ENCODE results near the gene ANKS6. TPM values are rescaled to one million over a fixed set of nuclear protein-coding genes. Genes with fewer than 3 reads are reported as not detected.

Gene ANKS6
- total and polyA plus RNA-seq, 9 of the 15 experiments (the other 6 are each of a cell fraction or from before 2014, with no cell fraction given): 9.9 to 74.5 (median 36.9) TPM

GRCh38 chr9:98698856-98699255 is 97.5 kb downstream of the ANKS6 start:
- intact Hi-C loops (cut with micrococcal nuclease) (no loop called here), in situ Hi-C loops (cut with MboI) (no loop called here)
- ATAC-seq: no peak
- no peak overlapping the region for H2AFZ ChIP-seq (ENCODE audit: low read depth, low read length)
- 0 out of 2 replicates have a peak, but pooled peaks cover 3% of the 10 kb centered on the region for H4K20me1 ChIP-seq (replicated peaks; ENCODE audit: control insufficient read depth, insufficient read depth, low read length)
- BruUV-seq (replicated peaks): no TSS peak
- CTCF ChIA-PET (ENCODE audit: low intra/inter-chr PET ratio): no interaction called here
- H3K4me1 ChIP-seq (replicated peaks in 1 of 2; ENCODE audit: control insufficient read depth in 2 of 2, insufficient read depth in 2 of 2, low read length in 2 of 2): no peaks in the 10 kb centered on the region
- no peak overlapping the region for H3K4me2 ChIP-seq (ENCODE audit: insufficient read depth, low read length)
- no peaks in the 10 kb centered on the region for H3K9me3 ChIP-seq (replicated peaks; ENCODE audit: control insufficient read depth, insufficient read depth, low read depth, low read length)
- H3K27me3 ChIP-seq (ENCODE audit: control insufficient read depth in 2 of 2, insufficient read depth in 2 of 2, low read length in 2 of 2): peaks cover 33 to 65% of the 10 kb centered on the region in 2 experiments; a peak in 4 of 5 replicates
- H3K36me3 ChIP-seq (ENCODE audit: control insufficient read depth, insufficient read depth, low read length): no peaks in the 10 kb centered on the region
- no peak for DNase-seq (ENCODE audit: extremely low read depth in 1 of 4, low spot score in 3 of 4)
- no peaks in the 10 kb centered on the region for H3K79me2 ChIP-seq (ENCODE audit: control insufficient read depth, insufficient read depth, low read length)
- POLR2A ChIA-PET: no interaction called here
- no peak overlapping the region for H3K4me3 ChIP-seq
- 3% methylated on average over 6 of the region's 6 CpGs for WGBS (ENCODE audit: insufficient coverage, low coverage, missing lambda C conversion rate)
- H3K27ac ChIP-seq (ENCODE audit: extremely low read depth, low read depth, low read length): no peak overlapping the region
- H3K9me1 ChIP-seq (ENCODE audit: control insufficient read depth, insufficient read depth, low read length): no peaks in the 10 kb centered on the region
- TF ChIP-seq ZNF561 (CRISPR knock-in tag; conservative IDR thresholded peaks at IDR 0.05) (no peak), NFIC (IDR thresholded peaks at IDR 0.05) (no peak), ZNF431 (CRISPR knock-in tag; IDR thresholded peaks at IDR 0.05) (no peak), ZFP36 (IDR thresholded peaks at IDR 0.05; ENCODE audit: low read depth, low read length, partially characterized antibody) (no peak), TOE1 (IDR thresholded peaks at IDR 0.05; ENCODE audit: borderline replicate concordance) (no peak), TOE1 (CRISPR knock-in tag; IDR thresholded peaks at IDR 0.05; ENCODE audit: borderline replicate concordance, low read depth) (no peak), TFAM (CRISPR knock-in tag; conservative IDR thresholded peaks at IDR 0.05) (no peak), TRIM25 (IDR thresholded peaks at IDR 0.05; ENCODE audit: borderline replicate concordance) (no peak), HDAC1 (IDR thresholded peaks at IDR 0.05) (no peak)
- H3K9ac ChIP-seq (ENCODE audit: insufficient read depth in 1 of 2, low read depth in 2 of 2, low read length in 2 of 2): no peak overlapping the region
- FAIRE-seq: no peak

Measured in K562 (cell line).